Inflammatory macrophage treated with lipopolysaccharide for 4 hours (primary cell): Measurements from ENCODE around the gene C4orf17.

Source experiments
- DNase-seq: peaks from one replicate; pipeline ENCODE4 v3.0.0-alpha.2; 2020

Gene C4orf17

GRCh38 chr4:99540277-99540939 is 29.6 kb downstream of the C4orf17 start:
- no peak for DNase-seq

- DNase-seq, result no peak
Observed at GRCh38 chr4:99552872-99553271, 42.1 kb downstream of the C4orf17 start.

GRCh38 chr4:99563310-99564186 is 52.7 kb downstream of the C4orf17 start, which contains the start of gene TRMT10A:
TRMT10A (minus strand) TSS chr4:99564039; CDS start chr4:99559338, 4,701 bp downstream.
- peak; percentile 98 for DNase-seq

- DNase-seq, result no peak
Observed at GRCh38 chr4:99564921-99565320, 54.1 kb downstream of the C4orf17 start.

GRCh38 chr4:99571883-99572282 is 61.1 kb downstream of the C4orf17 start:
- no peak for DNase-seq

GRCh38 chr4:99572527-99573240 is 61.9 kb downstream of the C4orf17 start:
- DNase-seq, result no peak

- DNase-seq, result no peak
Observed at GRCh38 chr4:99573735-99574368, 63.0 kb downstream of the C4orf17 start.

GRCh38 chr4:99574530-99575324 is 63.9 kb downstream of the C4orf17 start, which contains the start of gene MTTP:
MTTP (plus strand) TSS chr4:99574824; CDS start chr4:99574910, 86 bp downstream.
- peak; percentile 56 for DNase-seq

- DNase-seq, result no peak
Observed at GRCh38 chr4:99578714-99579113, 67.9 kb downstream of the C4orf17 start.

- DNase-seq, result no peak
Observed at GRCh38 chr4:99585516-99585915, 74.7 kb downstream of the C4orf17 start.

GRCh38 chr4:99586322-99586721 is 75.5 kb downstream of the C4orf17 start:
- no peak for DNase-seq

GRCh38 chr4:99586797-99587196 is 76.0 kb downstream of the C4orf17 start:
- DNase-seq, result no peak

- no peak for DNase-seq
Observed at GRCh38 chr4:99587309-99587708, 76.5 kb downstream of the C4orf17 start.

- DNase-seq, result no peak
Observed at GRCh38 chr4:99587803-99588202, 77.0 kb downstream of the C4orf17 start.

- DNase-seq, result no peak
Observed at GRCh38 chr4:99591757-99592156, 80.9 kb downstream of the C4orf17 start.
